GM21723 (cell line): Measurements from ENCODE around the gene PYGB.

Experiments used
- ATAC-seq: cut with Tn5 transposase; IDR thresholded peaks from one replicate; pipeline ENCODE4 v1.9.1; 2021; ENCODE audit warnings: mild to moderate bottlenecking, moderate library complexity; ENCODE audit not compliant: unreplicated experiment

The PYGB gene

DNA sequence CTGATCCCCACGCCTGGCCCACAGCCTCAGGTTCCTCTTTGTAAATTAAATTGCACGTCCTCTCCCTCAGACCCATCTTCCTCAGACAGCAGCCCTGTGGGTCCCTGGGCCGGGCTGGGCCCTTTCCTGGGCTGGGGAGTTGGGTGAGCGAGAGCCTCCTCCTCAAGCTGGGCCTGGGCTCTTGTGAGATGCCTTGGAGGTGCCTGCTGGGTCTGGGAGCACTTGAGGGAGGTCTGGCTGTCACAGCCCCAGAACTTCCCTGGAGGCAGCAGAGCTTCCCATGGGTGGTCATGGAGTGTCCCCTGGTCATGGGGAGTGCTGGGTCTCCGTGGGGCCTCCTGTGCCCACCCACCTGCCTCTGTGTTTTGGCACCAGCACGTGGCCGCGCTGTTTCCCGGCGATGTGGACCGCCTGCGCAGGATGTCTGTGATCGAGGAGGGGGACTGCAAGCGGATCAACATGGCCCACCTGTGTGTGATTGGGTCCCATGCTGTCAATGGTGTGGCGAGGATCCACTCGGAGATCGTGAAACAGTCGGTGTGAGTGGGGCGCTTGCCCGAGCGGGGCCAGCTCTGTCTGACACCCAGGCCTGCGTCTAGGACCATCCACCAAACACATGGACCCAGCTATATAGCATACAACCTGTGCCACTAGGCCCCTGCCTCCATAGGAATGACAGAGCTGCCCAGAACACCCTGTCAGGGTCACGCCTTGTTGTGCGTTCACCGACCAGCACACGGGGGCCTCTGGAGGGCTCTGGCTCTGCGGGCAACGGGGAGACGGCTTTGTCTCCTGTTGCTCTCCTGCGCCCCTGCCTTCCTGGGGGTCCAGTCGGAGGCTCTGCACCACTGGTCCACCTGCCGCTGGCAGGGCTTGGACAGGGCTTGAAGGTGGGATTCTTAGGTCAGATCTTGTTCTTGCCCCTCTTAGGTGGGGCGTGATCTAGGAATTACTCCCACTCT is 33.0 kb downstream of the PYGB start:
- ATAC-seq = no peak

DNA sequence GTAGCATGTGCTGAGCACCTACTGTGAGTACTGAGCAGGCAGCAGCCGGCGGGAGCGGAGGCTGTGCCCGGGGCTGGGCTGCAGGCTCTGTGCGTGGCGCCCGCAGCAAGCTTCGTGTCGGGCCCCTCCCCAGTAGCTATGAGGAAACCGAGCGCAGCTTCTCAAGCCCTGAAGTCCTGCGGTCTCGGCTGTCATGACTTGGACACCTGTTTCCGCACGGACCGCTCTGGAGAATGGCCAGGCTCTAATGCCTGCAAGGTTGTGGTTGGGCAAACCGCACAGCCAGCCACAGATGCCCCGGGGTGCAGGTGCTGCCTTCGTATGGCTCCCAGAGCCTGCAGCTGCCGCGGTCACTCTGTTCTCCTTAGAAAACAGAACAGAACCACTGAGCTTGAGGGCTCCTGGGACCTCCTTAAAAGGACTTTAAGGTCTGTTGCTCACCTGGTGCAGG is 33.7 kb downstream of the PYGB start:
- ATAC-seq = peak; percentile 80

GRCh38 chr20:25282034-25282781 is 34.3 kb downstream of the PYGB start:
- ATAC-seq = no peak

GRCh38 chr20:25282796-25283195 is 34.9 kb downstream of the PYGB start:
- no peak for ATAC-seq

GRCh38 chr20:25283221-25283951 is 35.5 kb downstream of the PYGB start:
- no peak for ATAC-seq

GRCh38 chr20:25284131-25284601 is 36.3 kb downstream of the PYGB start:
- ATAC-seq = no peak

DNA sequence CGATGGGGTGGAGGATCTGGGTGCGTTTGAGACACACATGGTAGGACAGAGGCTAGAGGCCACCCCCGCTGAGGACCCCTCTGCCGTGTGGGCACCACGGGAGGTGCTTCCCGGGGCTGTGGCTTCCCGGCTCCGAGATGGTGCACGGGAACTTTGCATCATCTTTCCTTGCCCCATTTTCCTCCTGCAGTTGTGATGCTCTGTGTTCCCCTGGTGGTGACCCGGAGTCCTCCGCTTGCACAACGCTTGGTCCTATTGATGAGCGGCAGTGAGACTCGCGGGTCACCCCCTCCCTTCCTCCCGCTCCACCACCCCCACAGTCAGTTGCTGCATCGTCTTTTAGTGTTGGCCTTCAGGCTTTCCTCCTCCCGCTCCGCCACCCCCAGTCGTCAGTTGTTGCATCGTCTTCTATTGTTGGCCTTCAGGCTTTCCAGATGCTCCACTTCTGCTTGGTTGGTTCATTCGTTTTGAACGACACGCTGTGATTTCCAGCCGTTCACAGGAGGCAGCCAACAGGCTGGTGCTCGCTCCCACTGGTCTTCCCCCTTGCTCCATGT is 37.3 kb downstream of the PYGB start:
- no peak for ATAC-seq

GRCh38 chr20:25285856-25286798 is 38.2 kb downstream of the PYGB start:
- ATAC-seq = no peak

DNA sequence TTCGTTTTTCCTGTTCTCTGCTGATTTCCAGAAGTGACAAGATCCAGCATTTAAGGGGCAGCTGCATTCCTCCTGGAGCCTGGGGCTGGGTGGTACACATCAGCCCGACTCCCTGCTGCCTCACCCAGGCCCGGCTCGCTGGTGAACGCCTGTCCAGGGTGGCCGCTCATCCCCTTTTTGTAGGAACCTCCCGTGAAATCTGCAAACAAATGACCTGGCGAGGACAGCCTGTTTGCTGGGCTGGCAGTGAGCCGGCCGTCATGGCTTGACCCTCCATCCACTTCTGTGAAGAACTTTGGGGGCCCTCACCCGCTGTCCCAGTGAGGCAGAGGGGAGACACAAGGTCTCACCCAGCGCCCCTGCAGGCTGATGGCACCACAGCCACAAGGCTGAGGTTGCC is 39.0 kb downstream of the PYGB start:
- no peak for ATAC-seq

- no peak for ATAC-seq
Observed at GRCh38 chr20:25287631-25288290, 39.9 kb downstream of the PYGB start.

DNA sequence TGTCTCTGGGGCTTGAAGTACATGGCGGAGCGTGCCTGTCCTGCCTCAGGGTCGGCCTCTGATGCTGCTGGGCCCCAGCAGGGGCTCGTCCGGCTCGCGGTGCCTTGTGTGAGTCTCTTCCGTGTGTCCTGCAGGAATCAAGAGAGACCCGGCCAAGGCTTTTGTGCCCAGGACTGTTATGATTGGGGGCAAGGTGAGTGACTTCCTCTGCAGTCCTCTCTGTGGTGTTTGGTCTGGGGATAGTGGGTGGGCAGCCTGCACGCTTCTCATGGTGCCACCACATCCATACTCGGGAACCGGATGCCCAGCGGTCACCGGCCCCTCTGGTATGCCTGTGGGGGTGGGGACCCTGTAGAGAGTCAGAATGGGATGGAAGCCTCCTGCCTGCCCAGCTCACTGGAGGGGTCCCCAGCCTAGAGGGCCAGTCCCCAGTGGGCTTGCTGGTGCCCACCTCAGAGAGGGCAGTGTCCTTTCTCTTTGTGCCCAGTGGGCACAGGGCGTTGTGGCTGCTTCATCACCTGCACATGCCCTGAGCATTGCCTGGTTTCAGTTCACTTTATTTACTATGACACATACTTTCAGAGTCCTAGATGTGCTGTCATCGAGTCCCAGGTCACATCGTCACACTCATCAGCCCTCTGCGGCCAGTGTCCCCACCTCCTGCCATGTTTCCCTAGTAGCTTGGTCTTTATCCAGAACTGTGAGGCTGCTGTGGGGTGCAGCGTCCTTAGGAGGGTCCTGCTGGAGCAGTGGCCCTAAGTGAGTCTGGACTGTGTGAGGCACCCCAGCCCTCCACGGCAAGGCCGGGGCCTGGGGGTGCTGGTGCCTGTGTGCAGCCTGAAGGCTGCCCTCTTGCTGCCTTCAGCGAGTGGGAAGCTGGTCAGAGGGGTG is 40.7 kb downstream of the PYGB start:
- peak; percentile 95 for ATAC-seq

GRCh38 chr20:25289886-25290597 is 42.2 kb downstream of the PYGB start:
- ATAC-seq = no peak

DNA sequence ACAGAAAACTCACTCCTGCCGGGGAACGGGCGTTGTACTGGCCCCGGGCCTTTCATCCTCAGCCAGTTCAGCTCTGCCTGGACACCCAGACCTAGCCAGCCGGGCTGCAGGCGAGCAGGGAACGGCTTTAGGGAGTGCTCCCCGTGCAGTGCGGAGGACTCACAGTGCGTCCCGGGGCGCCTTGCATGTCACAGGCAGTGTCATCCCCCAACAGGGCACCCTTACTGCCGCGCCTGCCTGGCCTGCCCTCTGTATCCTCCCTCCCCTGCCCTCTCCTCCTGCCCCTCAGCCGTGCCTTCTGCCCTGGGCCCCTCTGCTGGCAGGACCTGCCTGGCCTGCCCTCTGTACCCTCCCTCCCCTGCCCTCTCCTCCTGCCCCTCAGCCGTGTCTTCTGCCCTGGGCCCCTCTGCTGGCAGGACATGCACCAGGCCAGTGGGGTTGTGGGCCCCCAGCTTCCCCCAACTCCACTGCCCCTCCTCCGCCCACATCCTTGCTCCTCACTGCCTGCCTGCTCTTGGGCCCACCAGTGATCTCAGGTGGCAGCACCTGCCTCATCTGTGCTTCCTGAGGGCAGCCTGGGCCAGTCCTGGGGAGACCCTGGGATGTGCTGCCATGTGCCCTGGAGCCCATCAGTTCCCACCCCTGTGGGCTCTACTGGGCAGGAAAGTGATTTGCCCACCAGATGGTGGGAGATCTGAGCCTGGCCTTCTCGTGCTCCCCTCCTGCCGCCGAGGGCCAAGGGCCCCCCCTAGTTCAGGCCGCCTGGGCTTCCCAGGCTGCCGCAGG is 43.0 kb downstream of the PYGB start:
- ATAC-seq = no peak

DNA sequence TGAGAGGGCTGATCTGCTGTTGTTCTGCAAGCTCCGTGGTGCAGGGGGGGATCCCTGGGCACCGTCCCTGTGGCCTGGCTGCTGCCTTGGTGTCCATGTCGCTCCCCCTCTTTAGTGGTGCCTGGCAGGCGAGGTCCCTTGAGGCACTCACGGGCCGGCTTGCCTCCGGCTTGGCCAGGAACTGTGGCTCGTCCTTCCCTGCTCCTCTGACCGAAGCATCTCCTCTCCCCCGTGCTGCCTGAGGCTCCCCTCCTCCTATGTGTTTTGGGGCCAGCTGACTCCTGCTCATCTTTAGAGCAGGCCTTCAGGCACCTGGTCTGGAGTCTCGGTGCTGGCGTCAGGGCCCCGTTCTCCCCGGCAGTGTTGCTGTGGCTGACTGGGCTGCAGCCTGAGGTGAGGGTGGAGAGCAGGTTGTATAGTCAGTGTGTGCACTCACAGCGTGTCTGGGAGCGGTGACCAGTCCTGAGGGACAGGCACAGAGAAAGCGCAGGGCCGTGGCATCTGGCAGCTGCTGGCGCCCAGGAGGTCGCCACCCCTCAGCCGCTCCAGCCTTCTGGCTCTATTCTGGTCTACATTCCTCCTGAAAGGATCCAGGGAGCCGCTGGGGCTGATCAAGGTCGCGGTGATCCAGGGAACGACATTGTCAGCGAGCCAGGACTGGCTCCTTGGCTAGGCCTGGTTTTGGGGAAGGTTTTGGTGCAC is 43.7 kb downstream of the PYGB start:
- no peak for ATAC-seq

DNA sequence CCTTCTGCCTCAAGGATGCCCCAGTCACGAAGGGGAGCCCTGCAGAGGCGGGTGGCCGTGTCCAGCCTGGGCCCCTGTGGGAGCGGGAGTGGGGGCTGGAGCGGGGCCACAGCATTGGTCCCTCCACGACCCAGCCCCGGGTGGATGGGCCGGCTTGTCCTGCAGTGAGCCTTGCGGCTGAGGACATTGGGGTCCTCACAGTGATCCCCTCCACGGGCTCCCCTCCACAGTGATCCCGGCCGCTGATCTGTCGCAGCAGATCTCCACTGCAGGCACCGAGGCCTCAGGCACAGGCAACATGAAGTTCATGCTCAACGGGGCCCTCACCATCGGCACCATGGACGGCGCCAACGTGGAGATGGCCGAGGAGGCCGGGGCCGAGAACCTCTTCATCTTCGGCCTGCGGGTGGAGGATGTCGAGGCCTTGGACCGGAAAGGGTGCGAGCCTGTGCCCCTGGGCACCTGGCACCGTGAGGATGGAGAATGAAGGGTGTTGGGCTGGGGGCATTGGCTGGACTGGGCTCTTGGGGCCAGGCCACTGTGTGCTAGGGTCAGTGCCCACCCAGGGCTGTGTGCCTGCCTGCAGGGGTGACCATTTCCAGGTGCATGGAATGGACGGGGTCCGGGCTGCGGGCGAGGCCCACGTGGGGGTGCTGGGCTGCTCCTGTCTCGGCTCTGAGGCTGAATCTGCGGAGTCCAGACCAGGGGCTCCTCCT is 44.4 kb downstream of the PYGB start:
- no peak for ATAC-seq
